H1 (cell line): ENCODE results near the gene FBLN2. TPM values are rescaled to one million over a fixed set of nuclear protein-coding genes. Genes with fewer than 3 reads are reported as not detected.
A peak's percentile ranks its signal among the peaks of the same experiment; 100 is the strongest.

Source experiments
- CTCF ChIA-PET: fragments of 300-600 bp; sonication (Branson Sonifier 250); formaldehyde crosslinking; loops from one replicate; lab custom pipeline; 2021; ENCODE audit not compliant: partially characterized antibody; lab: Charles Lee
- POLR2A ChIA-PET: fragments of 300-600 bp; sonication (Branson Sonifier 250); formaldehyde crosslinking; loops from one replicate; lab custom pipeline; 2021; ENCODE audit warnings: inconsistent platforms; ENCODE audit not compliant: partially characterized antibody; lab: Charles Lee
- DNase-seq, 2 experiments: peaks; one replicate each; pipeline versions ENCODE4 v3.0.0 to v3.0.0-alpha.2; 2010 to 2022; ENCODE audit warnings: low spot score in 2 of 2, low read depth in 1 of 2, mixed read lengths in 1 of 2
- FAIRE-seq: peaks from 2 replicates; lab custom pipeline; 2011; peaks lifted over from hg19 to GRCh38; lab: Jason Lieb, UNC
- H2AFZ ChIP-seq: 2 replicates; pipeline ENCODE4 v1.8.1; 2012; ENCODE audit warnings: low read length, inconsistent platforms
- H2AK5ac ChIP-seq: 2 replicates; pipeline ENCODE4 v1.6.1; 2013; ENCODE audit warnings: low read depth, low read length
- H2BK120ac ChIP-seq: replicated peaks from 2 replicates; pipeline ENCODE3; 2013; ENCODE audit warnings: low read depth, low read length, inconsistent platforms
- H2BK12ac ChIP-seq: 2 replicates; pipeline ENCODE4 v1.6.1; 2013; ENCODE audit warnings: low read depth, low read length
- H2BK15ac ChIP-seq: 2 replicates; pipeline ENCODE4 v1.6.1; 2013; ENCODE audit warnings: low read length
- H2BK20ac ChIP-seq: 2 replicates; pipeline ENCODE4 v1.6.1; 2013; ENCODE audit warnings: low read length
- H2BK5ac ChIP-seq: 2 replicates; pipeline ENCODE4 v1.6.1; 2013; ENCODE audit warnings: low read depth, low read length
- H3K14ac ChIP-seq: 2 replicates; pipeline ENCODE4 v1.6.1; 2013; ENCODE audit warnings: inconsistent platforms; ENCODE audit not compliant: insufficient read length
- H3K18ac ChIP-seq: 2 replicates; pipeline ENCODE4 v1.6.1; 2013; ENCODE audit warnings: low read length; ENCODE audit errors: extremely low read depth
- H3K23ac ChIP-seq: 2 replicates; pipeline ENCODE4 v1.6.1; 2013; ENCODE audit warnings: inconsistent platforms; ENCODE audit not compliant: insufficient read length
- H3K23me2 ChIP-seq: 2 replicates; pipeline ENCODE4 v1.6.1; 2013; ENCODE audit warnings: low read depth, low read length
- H3K27ac ChIP-seq: 2 replicates; pipeline ENCODE4 v1.6.1; 2011; ENCODE audit warnings: low read depth, low read length, inconsistent platforms
- H3K27me3 ChIP-seq, 4 experiments: replicated peaks in 1 of 4; 1 replicate in 1 of 4; 2 replicates in 3 of 4; pipeline versions ENCODE4 v1.6.1 to v1.8.1; 2011 to 2013; ENCODE audit warnings: low read length in 3 of 4, mild to moderate bottlenecking in 3 of 4, inconsistent platforms in 2 of 4, mixed read lengths in 2 of 4, moderate library complexity in 1 of 4; ENCODE audit not compliant: control insufficient read depth in 3 of 4, insufficient read depth in 3 of 4; ENCODE audit errors: extremely low read depth in 1 of 4
- H3K36me3 ChIP-seq, 4 experiments: 2 replicates each; pipeline versions ENCODE4 v1.6.1 to v1.8.1; 2011 to 2013; ENCODE audit warnings: mild to moderate bottlenecking in 4 of 4, low read length in 3 of 4, moderate library complexity in 2 of 4, control low read depth in 1 of 4, inconsistent platforms in 1 of 4; ENCODE audit not compliant: insufficient read depth in 4 of 4, control insufficient read depth in 2 of 4
- H3K4ac ChIP-seq: replicated peaks from 2 replicates; pipeline ENCODE3; 2013; ENCODE audit warnings: low read length, low read depth, mixed read lengths, inconsistent platforms; ENCODE audit not compliant: insufficient read length
- H3K4me1 ChIP-seq, 4 experiments: replicated peaks in 1 of 4; 1 replicate in 1 of 4; 2 replicates in 3 of 4; pipeline versions ENCODE4 v1.6.1 to v1.8.1; 2011 to 2013; ENCODE audit warnings: low read length in 3 of 4, inconsistent platforms in 2 of 4, mixed read lengths in 1 of 4; ENCODE audit not compliant: insufficient read depth in 4 of 4, control insufficient read depth in 3 of 4
- H3K4me2 ChIP-seq, 2 experiments: 2 replicates each; pipeline versions ENCODE4 v1.6.1 to v1.8.1; 2011 to 2013; ENCODE audit warnings: low read depth in 2 of 2, low read length in 2 of 2, control low read depth in 1 of 2, inconsistent platforms in 1 of 2, mild to moderate bottlenecking in 1 of 2; ENCODE audit not compliant: insufficient read depth in 1 of 2
- H3K4me3 ChIP-seq, 4 experiments: fragments of 200-600, 300-600 bp in 1 of 4; sonication (generic), shearing (Covaris generic), sonication (Bioruptor Twin) in 1 of 4; 2 replicates each; pipeline versions ENCODE4 v1.5.1 to v1.8.1; 2011 to 2016; ENCODE audit warnings: low read length in 4 of 4, low read depth in 3 of 4, control low read depth in 2 of 4, inconsistent platforms in 2 of 4, mild to moderate bottlenecking in 2 of 4, mixed read lengths in 1 of 4, moderate library complexity in 1 of 4; ENCODE audit not compliant: insufficient read depth in 2 of 4; ENCODE audit errors: extremely low read depth in 1 of 4
- H3K56ac ChIP-seq: replicated peaks from 2 replicates; pipeline ENCODE3; 2013; ENCODE audit warnings: low read depth, mild to moderate bottlenecking, mixed read lengths, low read length, inconsistent platforms; ENCODE audit not compliant: insufficient read length
- H3K79me1 ChIP-seq: 2 replicates; pipeline ENCODE4 v1.6.1; 2013; ENCODE audit warnings: low read depth, low read length, control low read depth
- H3K79me2 ChIP-seq, 2 experiments: 2 replicates each; pipeline versions ENCODE4 v1.6.1 to v1.8.1; 2012 to 2013; ENCODE audit warnings: low read length in 2 of 2, mild to moderate bottlenecking in 2 of 2, inconsistent platforms in 1 of 2; ENCODE audit not compliant: insufficient read depth in 2 of 2, control insufficient read depth in 1 of 2
- H3K9ac ChIP-seq, 4 experiments: replicated peaks in 1 of 4; 1 replicate in 1 of 4; 2 replicates in 3 of 4; pipeline versions ENCODE4 v1.6.1 to v1.8.1; 2011 to 2013; ENCODE audit warnings: low read depth in 3 of 4, low read length in 3 of 4, control low read depth in 2 of 4, mild to moderate bottlenecking in 2 of 4, moderate library complexity in 2 of 4, inconsistent platforms in 1 of 4; ENCODE audit errors: extremely low read depth in 1 of 4
- H3K9me3 ChIP-seq, 2 experiments: 2 replicates each; pipeline versions ENCODE4 v1.6.1 to v1.8.1; 2012 to 2013; ENCODE audit warnings: mild to moderate bottlenecking in 2 of 2, moderate library complexity in 2 of 2, control low read depth in 1 of 2, inconsistent platforms in 1 of 2, low read depth in 1 of 2, low read length in 1 of 2, mixed read lengths in 1 of 2; ENCODE audit not compliant: insufficient read depth in 2 of 2
- H4K20me1 ChIP-seq, 2 experiments: replicated peaks in 1 of 2; 2 replicates each; pipeline versions ENCODE3 to v1.8.1; 2011 to 2013; ENCODE audit warnings: inconsistent platforms in 2 of 2, low read length in 2 of 2, mild to moderate bottlenecking in 1 of 2; ENCODE audit not compliant: insufficient read depth in 2 of 2, control insufficient read depth in 1 of 2
- H4K5ac ChIP-seq: 2 replicates; pipeline ENCODE4 v1.6.1; 2013; ENCODE audit warnings: low read length, low read depth, mixed read lengths, inconsistent platforms; ENCODE audit not compliant: insufficient read length
- H4K8ac ChIP-seq: 2 replicates; pipeline ENCODE4 v1.8.0; 2013; ENCODE audit warnings: mild to moderate bottlenecking, moderate library complexity, low read length, inconsistent platforms; ENCODE audit not compliant: insufficient read depth; ENCODE audit errors: extremely low read depth
- H4K91ac ChIP-seq: replicated peaks from 2 replicates; pipeline ENCODE3; 2013; ENCODE audit warnings: low read length, mixed read lengths, inconsistent platforms; ENCODE audit not compliant: insufficient read length
- BCL11A ChIP-seq, 2 experiments: IDR thresholded peaks; one replicate each; pipeline ENCODE4 v1.6.1; 2011; ENCODE audit warnings: low read depth in 2 of 2, low read length in 2 of 2, mild to moderate bottlenecking in 2 of 2
- CBX5 ChIP-seq: fragments of 300-800, 300-1000 bp; sonication (generic); IDR thresholded peaks from 2 replicates; pipeline ENCODE4 v1.7.1; 2016; ENCODE audit warnings: antibody characterized with exemption, low read length, low read depth
- JUND ChIP-seq: IDR thresholded peaks from 2 replicates; pipeline ENCODE4 v1.6.1; 2011; ENCODE audit warnings: mild to moderate bottlenecking, improper control_type of control experiment, low read length
- KDM5A ChIP-seq: fragments of 200-600 bp; IDR thresholded peaks from 2 replicates; pipeline ENCODE4 v1.7.1; 2012; ENCODE audit warnings: mild to moderate bottlenecking, low read length, inconsistent platforms, mixed read lengths
- NRF1 ChIP-seq: IDR thresholded peaks from 2 replicates; pipeline ENCODE4 v1.6.1; 2011; ENCODE audit warnings: mild to moderate bottlenecking, low read depth, low read length, improper control_type of control experiment
- POLR2A ChIP-seq, 2 experiments: IDR thresholded peaks; 1 replicate in 1 of 2; 2 replicates in 1 of 2; pipeline ENCODE4 v1.6.1; 2011; ENCODE audit warnings: low read depth in 2 of 2, low read length in 2 of 2, mild to moderate bottlenecking in 2 of 2; ENCODE audit errors: control extremely low read depth in 1 of 2
- POLR2AphosphoS5 ChIP-seq: IDR thresholded peaks from 2 replicates; pipeline ENCODE4 v1.6.1; 2011; ENCODE audit warnings: low read depth, low read length
- RAD21 ChIP-seq, 2 experiments: IDR thresholded peaks in 1 of 2; conservative IDR thresholded peaks in 1 of 2; 2 replicates each; pipeline ENCODE4 v1.6.1; 2011; ENCODE audit warnings: low read depth in 2 of 2, low read length in 2 of 2, improper control_type of control experiment in 1 of 2, inconsistent platforms in 1 of 2, mild to moderate bottlenecking in 1 of 2, moderate library complexity in 1 of 2
- SUZ12 ChIP-seq: fragments of 200-600 bp; sonication (generic); IDR thresholded peaks from 2 replicates; pipeline ENCODE4 v1.6.1; 2012; ENCODE audit warnings: mild to moderate bottlenecking, inconsistent platforms, low read length, moderate library complexity, mixed read lengths
- TAF7 ChIP-seq: optimal IDR thresholded peaks from 2 replicates; pipeline ENCODE3; 2011; ENCODE audit warnings: low read depth, mild to moderate bottlenecking, inconsistent platforms, low read length, moderate library complexity, borderline replicate concordance
- TBP ChIP-seq: IDR thresholded peaks from 2 replicates; pipeline ENCODE4 v1.6.1; 2011; ENCODE audit warnings: low read depth, low read length, improper control_type of control experiment
- TEAD4 ChIP-seq: IDR thresholded peaks from 2 replicates; pipeline ENCODE4 v1.6.1; 2012; ENCODE audit warnings: low read depth, low read length, inconsistent platforms, mixed read lengths
- WGBS, 2 experiments: shearing (Covaris generic) in 1 of 2; methylation state at CpG; one replicate each; pipeline versions ENCODE4 v1.1.6 to v1.1.7; 2013 to 2015; ENCODE audit warnings: low lambda C conversion rate in 2 of 2, mixed read lengths in 2 of 2, inconsistent platforms in 1 of 2, low coverage in 1 of 2, missing lambda C conversion rate in 1 of 2; ENCODE audit not compliant: insufficient replicate concordance in 2 of 2, insufficient coverage in 1 of 2, insufficient read length in 1 of 2; ENCODE audit errors: extremely low coverage in 1 of 2, missing lambda C conversion rate in 1 of 2; 5-methylcytosine and 5-hydroxymethylcytosine counted together
- polyA plus RNA-seq, 7 experiments: library from polyadenylated mRNA; depleted of rRNA in 3 of 7; stranded (reverse) in 5 of 7; unstranded in 2 of 7; fragments of >200 nt in 5 of 7; fragments of 200-250 nt in 2 of 7; gene quantifications; 1 replicate in 5 of 7; 2 replicates in 1 of 7; 4 replicates in 1 of 7; pipeline versions ENCODE4 v1.2.1 to v1.2.3, GENCODE V29; 2011 to 2013; ENCODE audit warnings: missing spikeins in 2 of 7, mixed read lengths in 2 of 7
- total RNA-seq: library from RNA; stranded (reverse); fragmentation: NEBNext Ultra II Directional; extraction: Animal tissue kit (Norgen Biotek cat#: 25700); gene quantifications from 2 replicates; pipeline ENCODE4 v1.2.1, GENCODE V29; 2021

The FBLN2 gene
- total and polyA plus RNA-seq, 2 of the 8 experiments (the other 6 are each of a cell fraction or from before 2014, with no cell fraction given), result 17.4 to 24.2 TPM

GRCh38 chr3:13569201-13569600 lies 20.3 kb downstream of the FBLN2 start:
- Histone ChIP-seq H3K18ac (no peak overlapping the region), H3K4ac (no peak overlapping the region), H3K4me1 (peaks cover 0 to 11% (median 4%) of the 10 kb centered on the region in 4 experiments; a peak in 5 of 7 replicates)
- TF ChIP-seq RAD21 (IDR thresholded peaks at IDR 0.05 in 1 of 2, conservative IDR thresholded peaks at IDR 0.05 in 1 of 2; ENCODE audit: low read depth in 2 of 2, low read length in 2 of 2) (no peak), TBP (no peak), POLR2AphosphoS5 (no peak), POLR2A (IDR thresholded peaks at IDR 0.05; ENCODE audit: control extremely low read depth in 1 of 2, low read depth in 2 of 2, low read length in 2 of 2) (no peak), BCL11A (IDR thresholded peaks at IDR 0.05; ENCODE audit: low read depth in 2 of 2, low read length in 2 of 2) (no peak), NRF1 (no peak), JUND (no peak), SUZ12 (no peak), TEAD4 (no peak), CBX5 (no peak), KDM5A (no peak), TAF7 (no peak)
- TF ChIP-seq, all 59 proteins: peak for 0
- DNase-seq (no peak), FAIRE-seq (no peak)
- H2BK5ac ChIP-seq, result no peak overlapping the region; the same call in 1 of the 2 replicates
- no peaks in the 10 kb centered on the region; the same call in 1 of the 2 replicates for H3K79me1 ChIP-seq
- H2BK20ac ChIP-seq, result no peak overlapping the region
- CTCF ChIA-PET, result interaction anchor here (0.8 to 2.4 kb wide), 6 partner anchors 11 to 79 kb away, joined by 3 to 9 read pairs (median 8); no protein-coding TSS in a partner anchor
- no peak overlapping the region for H2AK5ac ChIP-seq
- no peaks in the 10 kb centered on the region; a peak in 1 of 7 replicates for H3K27me3 ChIP-seq
- H3K4me2 ChIP-seq, result no peak overlapping the region
- no peak overlapping the region for H3K56ac ChIP-seq
- 71% methylated on average over 2 of the region's 7 CpGs; no CpG with 5 or more reads in 1 of the 2 experiments for WGBS, 2 experiments
- no peak overlapping the region for H3K4me3 ChIP-seq
- H4K5ac ChIP-seq, result no peak overlapping the region
- peaks cover 0 to 12% of the 10 kb centered on the region in 2 experiments for H4K20me1 ChIP-seq
- H3K79me2 ChIP-seq, result no peaks in the 10 kb centered on the region
- H2BK120ac ChIP-seq, result no peak overlapping the region
- H3K36me3 ChIP-seq, result no peaks in the 10 kb centered on the region
- no peak overlapping the region for H2BK15ac ChIP-seq
- peak overlapping the region; percentile 23; the same call in 1 of the 2 replicates for H4K8ac ChIP-seq
- H3K23me2 ChIP-seq, result no peaks in the 10 kb centered on the region
- H4K91ac ChIP-seq, result no peak overlapping the region
- H3K9ac ChIP-seq, result no peak overlapping the region
- no peak overlapping the region for H2BK12ac ChIP-seq
- H3K14ac ChIP-seq, result no peak overlapping the region
- no peaks in the 10 kb centered on the region for H3K9me3 ChIP-seq
- no peak overlapping the region for H3K23ac ChIP-seq
- H3K27ac ChIP-seq, result no peak overlapping the region
- POLR2A ChIA-PET, result no interaction called here
- no peak overlapping the region for H2AFZ ChIP-seq
